Brain pericyte (primary cell): ENCODE results near the gene P2RY14.
"Not testable (repeated sequence)": the region's sequence is repeated elsewhere in the genome, so short reads cannot be mapped to it uniquely, and the experiment has no call there.

ENCODE experiments used
- DNase-seq: peaks from one replicate; pipeline ENCODE4 v3.0.0-alpha.2; 2012; ENCODE audit warnings: low read depth, low spot score

Gene P2RY14

GRCh38 chr3:151183265-151183671 is 95.1 kb downstream of the P2RY14 start:
- DNase-seq = no peak

GRCh38 chr3:151182349-151183079 is 95.8 kb downstream of the P2RY14 start:
- no peak for DNase-seq

GRCh38 chr3:151178208-151178845 is 100.0 kb downstream of the P2RY14 start:
- DNase-seq = no peak

GRCh38 chr3:151175952-151176351 is 102.4 kb downstream of the P2RY14 start:
- DNase-seq = no peak

GRCh38 chr3:151174351-151174750 is 104.0 kb downstream of the P2RY14 start:
- DNase-seq = no peak

- DNase-seq = no peak
Observed at GRCh38 chr3:151171145-151171757, 107.1 kb downstream of the P2RY14 start.

- DNase-seq = not testable (repeated sequence)
Observed at GRCh38 chr3:151169948-151170679, 108.2 kb downstream of the P2RY14 start.

GRCh38 chr3:151169262-151169947 is 108.9 kb downstream of the P2RY14 start:
- DNase-seq = no peak

GRCh38 chr3:151168269-151169094 is 109.9 kb downstream of the P2RY14 start:
- DNase-seq = no peak

- no peak for DNase-seq
Observed at GRCh38 chr3:151166161-151166560, 112.2 kb downstream of the P2RY14 start.

GRCh38 chr3:151165226-151165625 is 113.1 kb downstream of the P2RY14 start:
- DNase-seq = no peak
